ENCODE measurements around the gene CACUL1. TPM values are rescaled to one million over a fixed set of nuclear protein-coding genes. Genes with fewer than 3 reads are reported as not detected.

Gene CACUL1
- total and polyA plus RNA-seq, 10 donors, result 4.3 to 56.7 (median 34.9) TPM

- intact Hi-C loops (cut with DNase I; ENCODE audit: low total_unique reads), result no loop called here
- no peak overlapping the region for H3K4me3 ChIP-seq
- H3K36me3 ChIP-seq, result peaks cover 0 to 3% (median 0%) of the 10 kb centered on the region in 6 donors
- peaks cover 11 to 92% (median 54%) of the 10 kb centered on the region in 6 donors for H3K4me1 ChIP-seq
- WGBS, 5 donors, result 90 to 97% (median 96%) methylated on average over 1 of the region's 1 CpG
- TF ChIP-seq POLR2AphosphoS5 (IDR thresholded peaks at IDR 0.05) (no peak), POLR2A (IDR thresholded peaks at IDR 0.05) (no peak), CTCF (IDR thresholded peaks at IDR 0.05 in 8 of 11, conservative IDR thresholded peaks at IDR 0.05 in 3 of 11) (no peak)
- no peak overlapping the region for H3K27ac ChIP-seq
- H3K27me3 ChIP-seq (replicated peaks in 1 of 7), result no peaks in the 10 kb centered on the region
- no peaks in the 10 kb centered on the region for H3K9me3 ChIP-seq
- no peak for DNase-seq
Measured at GRCh38 chr10:118742782-118743181, 12.0 kb downstream of the CACUL1 start.

- DNase-seq, result no peak
- no peak overlapping the region for H3K4me3 ChIP-seq
- peaks cover 11 to 92% (median 53%) of the 10 kb centered on the region in 6 donors for H3K4me1 ChIP-seq
- TF ChIP-seq POLR2A (IDR thresholded peaks at IDR 0.05) (no peak), POLR2AphosphoS5 (IDR thresholded peaks at IDR 0.05) (no peak), CTCF (IDR thresholded peaks at IDR 0.05 in 8 of 11, conservative IDR thresholded peaks at IDR 0.05 in 3 of 11) (no peak)
- H3K27ac ChIP-seq, result no peak overlapping the region
- H3K9me3 ChIP-seq, result no peaks in the 10 kb centered on the region
- H3K27me3 ChIP-seq (replicated peaks in 1 of 7), result no peaks in the 10 kb centered on the region
- WGBS, 5 donors, result 70 to 82% (median 71%) methylated on average over 2 of the region's 2 CpGs
- no peaks in the 10 kb centered on the region for H3K36me3 ChIP-seq
- intact Hi-C loops (cut with DNase I; ENCODE audit: low total_unique reads), result no loop called here
Measured at GRCh38 chr10:118742032-118742431, 12.7 kb downstream of the CACUL1 start.

GRCh38 chr10:118738406-118738805 lies 16.4 kb downstream of the CACUL1 start:
- Histone ChIP-seq H3K27me3 (replicated peaks in 1 of 7) (no peaks in the 10 kb centered on the region), H3K27ac (peak overlapping the region in 4 of 8 donors; percentile 7 to 74 (median 31)), H3K36me3 (no peaks in the 10 kb centered on the region), H3K9me3 (no peaks in the 10 kb centered on the region), H3K4me3 (no peak overlapping the region), H3K4me1 (peaks cover 24 to 98% (median 70%) of the 10 kb centered on the region in 6 donors)
- 64 to 91% (median 79%) methylated on average over 2 of the region's 2 CpGs for WGBS, 5 donors
- no peak for DNase-seq
- TF ChIP-seq POLR2A (IDR thresholded peaks at IDR 0.05) (no peak), CTCF (IDR thresholded peaks at IDR 0.05 in 8 of 11, conservative IDR thresholded peaks at IDR 0.05 in 3 of 11) (no peak), POLR2AphosphoS5 (IDR thresholded peaks at IDR 0.05) (no peak)
- intact Hi-C loops (cut with DNase I; ENCODE audit: low total_unique reads), result no loop called here

DNA sequence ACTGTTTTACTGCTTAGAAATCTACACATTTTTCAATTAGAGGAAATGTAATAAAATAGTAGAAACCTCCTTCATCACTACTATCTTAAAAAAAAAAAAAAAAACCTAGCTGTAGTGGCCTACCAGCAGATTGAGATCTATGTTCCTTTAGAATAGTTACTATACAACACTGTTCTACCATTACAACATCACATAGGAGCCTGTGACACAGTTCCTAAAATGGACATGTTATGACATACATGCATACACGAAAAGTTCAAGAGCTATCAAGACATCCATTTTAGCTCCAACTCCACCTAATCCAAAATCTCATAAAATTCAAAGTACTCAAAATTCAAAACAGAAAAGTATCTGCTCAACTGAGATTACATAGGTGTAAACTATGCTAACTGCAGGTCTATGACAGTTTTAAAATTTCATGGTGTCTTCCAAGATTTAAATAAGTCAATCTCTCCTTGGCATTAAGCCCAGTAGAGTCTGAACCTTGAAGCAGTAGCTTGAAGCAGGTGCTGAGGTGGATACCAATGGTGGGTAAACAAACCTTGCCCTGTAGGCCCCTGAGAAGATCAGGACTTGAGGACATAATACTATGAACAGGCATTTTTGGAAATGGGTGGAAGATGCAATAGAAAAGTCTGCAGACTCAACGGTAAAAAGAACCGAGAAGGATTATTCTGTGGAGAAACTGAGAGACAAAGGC lies 17.0 kb downstream of the CACUL1 start:
- Histone ChIP-seq H3K27ac (peak overlapping the region in 5 of 8 donors; percentile 7 to 74 (median 34)), H3K4me1 (peaks cover 30 to 98% (median 75%) of the 10 kb centered on the region in 6 donors), H3K4me3 (no peak overlapping the region), H3K27me3 (replicated peaks in 1 of 7) (no peaks in the 10 kb centered on the region), H3K9me3 (no peaks in the 10 kb centered on the region), H3K36me3 (no peaks in the 10 kb centered on the region)
- 71 to 90% (median 81%) methylated on average over 3 of the region's 3 CpGs for WGBS, 5 donors
- TF ChIP-seq POLR2A (IDR thresholded peaks at IDR 0.05), result no peak
- TF ChIP-seq CTCF (IDR thresholded peaks at IDR 0.05 in 8 of 11, conservative IDR thresholded peaks at IDR 0.05 in 3 of 11), result no peak
- TF ChIP-seq POLR2AphosphoS5 (IDR thresholded peaks at IDR 0.05), result no peak
- intact Hi-C loops (cut with DNase I; ENCODE audit: low total_unique reads), result no loop called here
- DNase-seq, result no peak
